Kidney epithelial cell (primary cell): Measurements from ENCODE around the gene THSD7B. TPM values are rescaled to one million over a fixed set of nuclear protein-coding genes. Genes with fewer than 3 reads are reported as not detected.

Experiments
- DNase-seq: peaks from one replicate; pipeline ENCODE4 v3.0.0-alpha.2; 2010; ENCODE audit warnings: low read depth
- H3K27me3 ChIP-seq: 2 replicates; pipeline ENCODE4 v1.6.0; 2011; ENCODE audit warnings: low read length; ENCODE audit not compliant: control insufficient read depth, insufficient read depth
- H3K36me3 ChIP-seq: 2 replicates; pipeline ENCODE4 v1.5.1; 2011; ENCODE audit warnings: low read length; ENCODE audit not compliant: control insufficient read depth, insufficient read depth
- H3K4me3 ChIP-seq: 2 replicates; pipeline ENCODE4 v1.5.1; 2011; ENCODE audit warnings: low read depth, mild to moderate bottlenecking, control low read depth, low read length
- total RNA-seq: library from RNA; depleted of rRNA; stranded (reverse); fragments of >200 nt; gene quantifications from 2 replicates; pipeline ENCODE4 v1.2.3, GENCODE V29; 2015
- TF ChIP-seq, protein P1 (sequence below): IDR thresholded peaks from 2 replicates; pipeline ENCODE4 v1.5.1; 2011; ENCODE audit warnings: mild to moderate bottlenecking, moderate library complexity, low read length, control low read depth, inconsistent platforms; ENCODE audit not compliant: insufficient read depth, poor library complexity, severe bottlenecking

Gene THSD7B
- total RNA-seq, 1 donor from 2014 or later: 0.04 TPM

DNA sequence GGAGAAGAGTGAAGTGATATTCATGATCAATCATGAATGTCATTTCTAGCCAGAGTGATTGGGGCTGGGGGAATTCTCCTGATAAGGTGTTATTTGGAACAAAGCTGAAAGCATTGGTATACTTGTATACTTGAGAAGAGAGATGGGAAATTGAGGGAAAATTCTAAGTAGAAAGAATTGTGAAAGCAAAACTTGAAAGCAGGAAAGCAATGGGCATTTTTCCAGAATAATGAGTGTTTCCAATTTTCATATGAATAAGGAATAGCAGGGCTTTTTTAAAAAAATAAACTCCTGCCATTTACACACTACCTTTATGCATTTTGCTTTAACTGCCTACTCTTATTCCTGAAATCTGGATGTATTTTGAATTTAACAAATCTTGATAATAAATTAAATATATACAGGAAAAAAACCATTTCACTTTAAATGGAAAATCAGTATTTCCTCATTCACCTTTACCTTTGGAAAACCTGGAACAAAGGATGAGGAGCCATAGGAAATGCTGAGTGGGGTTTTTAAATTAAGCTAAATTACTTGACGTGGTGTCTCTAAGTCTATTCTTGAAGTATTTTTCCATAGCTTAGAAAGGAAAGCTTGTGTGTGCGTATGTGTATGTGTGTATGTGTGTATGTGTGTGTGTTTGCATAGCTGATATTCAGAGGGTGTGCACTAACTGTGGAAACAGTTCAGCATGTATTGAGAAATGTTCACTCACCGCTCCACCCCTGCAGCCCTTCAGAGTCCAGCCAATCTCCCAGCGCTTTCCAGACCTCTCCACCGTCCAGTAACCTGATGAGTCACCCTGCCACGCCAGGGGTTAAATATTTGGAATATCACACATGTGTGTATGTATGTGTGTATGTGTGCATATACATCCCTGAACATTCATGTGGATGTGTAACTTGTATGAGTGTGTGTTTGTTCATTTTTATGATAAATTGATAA lies 427.3 kb downstream of the THSD7B start:
- TF ChIP-seq, protein P1, sequence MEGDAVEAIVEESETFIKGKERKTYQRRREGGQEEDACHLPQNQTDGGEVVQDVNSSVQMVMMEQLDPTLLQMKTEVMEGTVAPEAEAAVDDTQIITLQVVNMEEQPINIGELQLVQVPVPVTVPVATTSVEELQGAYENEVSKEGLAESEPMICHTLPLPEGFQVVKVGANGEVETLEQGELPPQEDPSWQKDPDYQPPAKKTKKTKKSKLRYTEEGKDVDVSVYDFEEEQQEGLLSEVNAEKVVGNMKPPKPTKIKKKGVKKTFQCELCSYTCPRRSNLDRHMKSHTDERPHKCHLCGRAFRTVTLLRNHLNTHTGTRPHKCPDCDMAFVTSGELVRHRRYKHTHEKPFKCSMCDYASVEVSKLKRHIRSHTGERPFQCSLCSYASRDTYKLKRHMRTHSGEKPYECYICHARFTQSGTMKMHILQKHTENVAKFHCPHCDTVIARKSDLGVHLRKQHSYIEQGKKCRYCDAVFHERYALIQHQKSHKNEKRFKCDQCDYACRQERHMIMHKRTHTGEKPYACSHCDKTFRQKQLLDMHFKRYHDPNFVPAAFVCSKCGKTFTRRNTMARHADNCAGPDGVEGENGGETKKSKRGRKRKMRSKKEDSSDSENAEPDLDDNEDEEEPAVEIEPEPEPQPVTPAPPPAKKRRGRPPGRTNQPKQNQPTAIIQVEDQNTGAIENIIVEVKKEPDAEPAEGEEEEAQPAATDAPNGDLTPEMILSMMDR: no peak
- DNase-seq: peak; percentile 21
- no peak overlapping the region for H3K4me3 ChIP-seq
- no peaks in the 10 kb centered on the region for H3K27me3 ChIP-seq
- H3K36me3 ChIP-seq: no peaks in the 10 kb centered on the region

DNA sequence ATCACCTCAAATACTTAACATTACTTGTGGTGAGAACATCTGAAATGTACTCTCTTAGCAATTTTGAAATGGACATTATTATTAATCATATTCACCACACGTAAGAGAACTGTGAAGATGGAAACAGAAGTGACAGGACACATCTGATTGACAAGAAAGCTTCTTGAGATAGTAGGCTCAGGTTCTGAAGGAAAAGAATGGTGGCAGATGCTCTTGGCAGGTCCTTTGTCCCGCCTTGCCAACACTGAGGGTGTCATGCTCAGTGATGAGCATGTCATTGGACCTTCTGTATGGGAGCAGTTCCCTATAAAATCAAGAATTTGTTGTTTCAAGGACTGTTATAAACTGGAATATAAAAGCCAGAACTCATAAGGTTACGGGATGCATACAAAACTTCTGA lies 428.1 kb downstream of the THSD7B start:
- TF ChIP-seq, protein P1: no peak

DNA sequence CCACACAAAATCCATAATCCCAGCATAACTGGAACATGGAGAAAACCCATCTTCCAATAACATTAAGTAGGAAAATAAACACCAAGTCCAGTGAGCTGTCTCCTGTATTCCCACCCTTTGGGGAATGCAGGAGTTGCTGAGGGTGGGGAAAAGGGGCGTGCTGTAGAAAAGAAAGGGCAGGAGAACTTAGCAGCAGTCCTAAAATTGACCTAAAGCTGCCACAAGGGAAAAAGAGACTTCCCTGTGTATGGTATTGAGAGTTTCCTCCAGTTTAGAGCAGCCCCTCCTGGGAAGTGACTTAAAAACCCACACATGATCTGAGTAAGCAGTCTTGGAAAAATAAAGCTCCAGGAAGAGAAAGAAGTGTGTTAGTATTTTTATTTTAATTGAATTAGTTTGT lies 428.8 kb downstream of the THSD7B start:
- H3K36me3 ChIP-seq: no peaks in the 10 kb centered on the region
- TF ChIP-seq, protein P1: no peak
- H3K4me3 ChIP-seq: no peak overlapping the region
- no peak for DNase-seq
- no peaks in the 10 kb centered on the region for H3K27me3 ChIP-seq

More for the DNA sequence above, 428.1 kb downstream of the THSD7B start:
- Histone ChIP-seq H3K27me3 (no peaks in the 10 kb centered on the region), H3K4me3 (no peak overlapping the region), H3K36me3 (no peaks in the 10 kb centered on the region)
- no peak for DNase-seq

DNA sequence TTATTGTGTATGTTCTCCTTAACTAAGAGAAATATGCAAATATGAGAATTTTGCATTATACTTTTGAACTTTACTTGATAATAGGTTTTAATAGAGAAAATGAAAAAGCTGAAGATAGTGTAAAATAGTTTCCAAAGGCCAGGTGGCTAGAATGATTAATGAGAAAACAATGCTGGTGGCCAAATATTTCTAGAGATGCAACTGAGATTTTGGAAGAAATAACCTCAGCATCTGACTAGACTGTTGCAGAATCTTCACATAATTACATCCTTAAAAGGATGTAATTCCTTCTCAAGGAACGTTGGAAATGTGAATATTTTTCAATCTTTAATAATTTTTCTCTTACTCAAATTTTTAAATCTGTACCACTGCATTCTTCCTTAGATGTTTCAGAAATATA lies 434.4 kb downstream of the THSD7B start:
- no peaks in the 10 kb centered on the region for H3K27me3 ChIP-seq
- no peak for DNase-seq
- no peak overlapping the region for H3K4me3 ChIP-seq
- H3K36me3 ChIP-seq: no peaks in the 10 kb centered on the region
- TF ChIP-seq, protein P1: no peak

DNA sequence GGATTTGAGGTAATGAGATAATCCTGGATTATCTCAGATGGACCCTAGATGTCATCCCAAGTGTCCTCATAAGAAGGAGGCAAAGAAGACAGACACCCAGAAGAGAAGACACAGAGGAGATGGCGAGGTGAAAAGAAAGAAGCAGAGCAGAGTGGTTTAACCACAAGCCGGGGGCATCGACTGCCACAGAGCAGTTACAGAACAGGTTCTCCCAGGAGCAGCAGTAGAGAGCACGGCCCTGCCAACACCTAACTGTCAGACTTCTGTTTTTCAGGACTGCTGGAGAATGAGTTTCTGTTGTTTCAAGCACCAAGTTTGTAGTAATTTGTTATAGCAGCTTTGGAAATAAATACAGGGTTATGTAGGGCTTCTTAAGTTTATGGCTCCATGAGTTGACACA lies 437.0 kb downstream of the THSD7B start:
- no peak for DNase-seq
- TF ChIP-seq, protein P1: no peak
- Histone ChIP-seq H3K36me3 (no peaks in the 10 kb centered on the region), H3K4me3 (no peak overlapping the region), H3K27me3 (no peaks in the 10 kb centered on the region)
